RWPE2 (cell line): ENCODE measurements around the gene DMD.

ENCODE experiments used
- ATAC-seq: fragments of 200-7000 bp; cut with Tn5 transposase; 3 replicates; pipeline ENCODE4 v1.9.1; 2021; ENCODE audit warnings: low read depth
- DNase-seq: peaks from one replicate; pipeline ENCODE4 v3.0.0-alpha.2; 2020; ENCODE audit warnings: low spot score
- H3K27ac ChIP-seq: fragments of 450-650 bp; 2 replicates; pipeline ENCODE4 v1.5.1; 2017; ENCODE audit warnings: mild to moderate bottlenecking; ENCODE audit not compliant: poor library complexity, severe bottlenecking
- H3K27me3 ChIP-seq: fragments of 250-450 bp; sonication (Bioruptor Pico); 2 replicates; pipeline ENCODE4 v1.5.1; 2021; ENCODE audit warnings: mild to moderate bottlenecking, moderate library complexity; ENCODE audit not compliant: insufficient read depth, poor library complexity, severe bottlenecking
- H3K36me3 ChIP-seq: fragments of 250-450 bp; sonication (Bioruptor Pico); 2 replicates; pipeline ENCODE4 v1.5.1; 2020; ENCODE audit warnings: low read depth, mild to moderate bottlenecking, moderate library complexity
- H3K4me1 ChIP-seq: fragments of 250-450 bp; sonication (Bioruptor Pico); 2 replicates; pipeline ENCODE4 v1.5.1; 2021; ENCODE audit warnings: mild to moderate bottlenecking, moderate library complexity; ENCODE audit not compliant: insufficient read depth, poor library complexity, severe bottlenecking
- H3K4me3 ChIP-seq: fragments of 250-450 bp; sonication (Bioruptor Pico); 2 replicates; pipeline ENCODE4 v1.5.1; 2021; ENCODE audit warnings: mild to moderate bottlenecking, moderate library complexity; ENCODE audit not compliant: severe bottlenecking
- H3K9me3 ChIP-seq: fragments of 250-450 bp; sonication (Bioruptor Pico); 2 replicates; pipeline ENCODE4 v1.5.1; 2021; ENCODE audit warnings: mild to moderate bottlenecking, moderate library complexity; ENCODE audit not compliant: severe bottlenecking
- CTCF ChIP-seq: fragments of 450-650 bp; IDR thresholded peaks from one replicate; pipeline ENCODE4 v1.5.1; 2017; ENCODE audit warnings: mild to moderate bottlenecking, moderate library complexity; ENCODE audit not compliant: poor library complexity, severe bottlenecking

Gene DMD

GRCh38 chrX:32599156-32599555, 612.2 kb downstream of the DMD start:
- Histone ChIP-seq H3K4me1 (no peaks in the 10 kb centered on the region), H3K9me3 (no peaks in the 10 kb centered on the region), H3K4me3 (no peak overlapping the region), H3K27ac (no peak overlapping the region), H3K27me3 (no peaks in the 10 kb centered on the region), H3K36me3 (no peaks in the 10 kb centered on the region)
- ATAC-seq (no peak), DNase-seq (no peak)
- no peak for TF ChIP-seq CTCF

- DNase-seq = no peak
- Histone ChIP-seq H3K27me3 (no peaks in the 10 kb centered on the region), H3K36me3 (no peaks in the 10 kb centered on the region), H3K4me3 (no peak overlapping the region), H3K4me1 (no peaks in the 10 kb centered on the region), H3K9me3 (no peaks in the 10 kb centered on the region), H3K27ac (no peak overlapping the region)
- no peak for ATAC-seq
- no peak for TF ChIP-seq CTCF
Observed at GRCh38 chrX:32598707-32599106, 612.6 kb downstream of the DMD start.

- Histone ChIP-seq H3K36me3 (no peaks in the 10 kb centered on the region), H3K9me3 (no peaks in the 10 kb centered on the region), H3K4me3 (no peak overlapping the region), H3K4me1 (no peaks in the 10 kb centered on the region), H3K27me3 (no peaks in the 10 kb centered on the region), H3K27ac (no peak overlapping the region)
- ATAC-seq (no peak), DNase-seq (no peak)
- no peak for TF ChIP-seq CTCF
Observed at GRCh38 chrX:32597777-32598176, 613.6 kb downstream of the DMD start.

GRCh38 chrX:32592786-32593185, 618.6 kb downstream of the DMD start:
- H3K4me3 ChIP-seq = no peak overlapping the region
- H3K36me3 ChIP-seq = no peaks in the 10 kb centered on the region
- ATAC-seq (no peak), DNase-seq (no peak)
- H3K27ac ChIP-seq = no peak overlapping the region
- no peaks in the 10 kb centered on the region for H3K9me3 ChIP-seq
- H3K4me1 ChIP-seq = no peaks in the 10 kb centered on the region
- TF ChIP-seq CTCF = no peak
- no peaks in the 10 kb centered on the region for H3K27me3 ChIP-seq

- Histone ChIP-seq H3K27me3 (no peaks in the 10 kb centered on the region), H3K36me3 (no peaks in the 10 kb centered on the region), H3K4me3 (no peak overlapping the region), H3K27ac (no peak overlapping the region), H3K4me1 (no peaks in the 10 kb centered on the region), H3K9me3 (no peaks in the 10 kb centered on the region)
- no peak for TF ChIP-seq CTCF
- DNase-seq (no peak), ATAC-seq (no peak)
Observed at GRCh38 chrX:32591589-32591988, 619.8 kb downstream of the DMD start.
